Measurements from ENCODE around the gene ARRDC3.

The ARRDC3 gene

GRCh38 chr5:91384671-91385430 is 1.7 kb upstream of the ARRDC3 start:
- H3K4me3 ChIP-seq (ENCODE audit: control insufficient read depth, low read depth, low read length): peak overlapping the region; percentile 77
- peak; percentile 99 for TF ChIP-seq CTCF (conservative IDR thresholded peaks at IDR 0.05; ENCODE audit: control insufficient read depth, insufficient read depth, low read depth, low read length)
- DNase-seq (ENCODE audit: low read depth): peak; percentile 94

- no peak for DNase-seq (ENCODE audit: low read depth)
- peak overlapping the region; percentile 77 for H3K4me3 ChIP-seq (ENCODE audit: control insufficient read depth, low read depth, low read length)
- no peak for TF ChIP-seq CTCF (conservative IDR thresholded peaks at IDR 0.05; ENCODE audit: control insufficient read depth, insufficient read depth, low read depth, low read length)
Observed at GRCh38 chr5:91383956-91384300, 811 bp upstream of the ARRDC3 start.

- DNase-seq (ENCODE audit: low read depth): peak; percentile 61
- no peak for TF ChIP-seq CTCF (conservative IDR thresholded peaks at IDR 0.05; ENCODE audit: control insufficient read depth, insufficient read depth, low read depth, low read length)
- peak overlapping the region; percentile 83 for H3K4me3 ChIP-seq (ENCODE audit: control insufficient read depth, low read depth, low read length)
Observed at GRCh38 chr5:91382530-91383026, 539 bp downstream of the ARRDC3 start.

GRCh38 chr5:91381774-91382359 is 1.2 kb downstream of the ARRDC3 start:
- peak; percentile 89 for DNase-seq (ENCODE audit: low read depth)
- no peak for TF ChIP-seq CTCF (conservative IDR thresholded peaks at IDR 0.05; ENCODE audit: control insufficient read depth, insufficient read depth, low read depth, low read length)
- H3K4me3 ChIP-seq (ENCODE audit: control insufficient read depth, low read depth, low read length): peak overlapping the region; percentile 83

- DNase-seq (ENCODE audit: low read depth): no peak
- TF ChIP-seq CTCF (conservative IDR thresholded peaks at IDR 0.05; ENCODE audit: control insufficient read depth, insufficient read depth, low read depth, low read length): no peak
- peak overlapping the region; percentile 83 for H3K4me3 ChIP-seq (ENCODE audit: control insufficient read depth, low read depth, low read length)
Observed at GRCh38 chr5:91381239-91381773, 1.8 kb downstream of the ARRDC3 start.

GRCh38 chr5:91380491-91381238 is 2.5 kb downstream of the ARRDC3 start:
- no peak for TF ChIP-seq CTCF (conservative IDR thresholded peaks at IDR 0.05; ENCODE audit: control insufficient read depth, insufficient read depth, low read depth, low read length)
- peak; percentile 91 for DNase-seq (ENCODE audit: low read depth)
- peak overlapping the region; percentile 83 for H3K4me3 ChIP-seq (ENCODE audit: control insufficient read depth, low read depth, low read length)
